ENCODE data around the gene NEXN.

DNA sequence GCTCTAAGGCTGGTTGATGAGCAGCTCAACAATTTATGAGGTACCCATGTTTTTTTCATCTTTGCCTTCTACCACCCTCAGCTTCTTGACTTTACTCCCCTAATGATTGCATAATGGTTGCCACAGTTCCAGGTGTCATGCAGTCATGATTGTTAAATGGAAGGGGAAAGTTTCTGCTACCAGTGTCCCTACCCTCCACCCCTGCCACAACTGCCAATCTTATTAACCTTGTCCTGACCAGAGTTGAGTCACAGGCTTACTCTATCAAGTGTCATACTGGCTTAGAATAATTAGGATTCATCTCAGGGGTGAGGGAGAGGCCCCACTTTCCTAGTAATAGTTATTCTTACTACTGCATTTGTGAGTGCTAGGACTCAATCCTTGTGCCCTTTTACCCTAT lies 98.4 kb downstream of the NEXN start:
- TF ChIP-seq, protein P1, sequence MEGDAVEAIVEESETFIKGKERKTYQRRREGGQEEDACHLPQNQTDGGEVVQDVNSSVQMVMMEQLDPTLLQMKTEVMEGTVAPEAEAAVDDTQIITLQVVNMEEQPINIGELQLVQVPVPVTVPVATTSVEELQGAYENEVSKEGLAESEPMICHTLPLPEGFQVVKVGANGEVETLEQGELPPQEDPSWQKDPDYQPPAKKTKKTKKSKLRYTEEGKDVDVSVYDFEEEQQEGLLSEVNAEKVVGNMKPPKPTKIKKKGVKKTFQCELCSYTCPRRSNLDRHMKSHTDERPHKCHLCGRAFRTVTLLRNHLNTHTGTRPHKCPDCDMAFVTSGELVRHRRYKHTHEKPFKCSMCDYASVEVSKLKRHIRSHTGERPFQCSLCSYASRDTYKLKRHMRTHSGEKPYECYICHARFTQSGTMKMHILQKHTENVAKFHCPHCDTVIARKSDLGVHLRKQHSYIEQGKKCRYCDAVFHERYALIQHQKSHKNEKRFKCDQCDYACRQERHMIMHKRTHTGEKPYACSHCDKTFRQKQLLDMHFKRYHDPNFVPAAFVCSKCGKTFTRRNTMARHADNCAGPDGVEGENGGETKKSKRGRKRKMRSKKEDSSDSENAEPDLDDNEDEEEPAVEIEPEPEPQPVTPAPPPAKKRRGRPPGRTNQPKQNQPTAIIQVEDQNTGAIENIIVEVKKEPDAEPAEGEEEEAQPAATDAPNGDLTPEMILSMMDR (IDR thresholded peaks at IDR 0.05; ENCODE audit: low read depth, low read length, poor library complexity, severe bottlenecking): no peak
- no peak for TF ChIP-seq EZH2phosphoT487 (IDR thresholded peaks at IDR 0.05; ENCODE audit: borderline replicate concordance, low read length)
